GM23338 (cell line): Measurements from ENCODE around the gene SBK3. TPM values are rescaled to one million over a fixed set of nuclear protein-coding genes. Genes with fewer than 3 reads are reported as not detected.
A peak's percentile ranks its signal among the peaks of the same experiment; 100 is the strongest.

ENCODE experiments used
- ATAC-seq: fragments of 200-7000 bp; cut with Tn5 transposase; 3 replicates; pipeline ENCODE4 v1.9.1; 2020
- DNase-seq: peaks from one replicate; pipeline ENCODE4 v3.0.0-alpha.2; 2015; ENCODE audit warnings: low spot score
- H2AFZ ChIP-seq: fragments of 200-600 bp; sonication (generic); 2 replicates; pipeline ENCODE4 v1.8.0; 2016; ENCODE audit warnings: antibody characterized with exemption, mild to moderate bottlenecking, moderate library complexity
- H3F3A ChIP-seq: fragments of 200-600 bp; sonication (generic); replicated peaks from 2 replicates; pipeline ENCODE4 v1.8.0; 2017; ENCODE audit warnings: antibody characterized with exemption, mixed run types, low read depth
- H3K27ac ChIP-seq: fragments of 200-600 bp; sonication (generic); 2 replicates; pipeline ENCODE4 v1.6.1; 2016; ENCODE audit warnings: low read depth
- H3K27me3 ChIP-seq: fragments of 200-600 bp; sonication (generic); 2 replicates; pipeline ENCODE4 v1.8.0; 2016; ENCODE audit warnings: mild to moderate bottlenecking, mixed run types, moderate library complexity; ENCODE audit not compliant: insufficient read depth
- H3K36me3 ChIP-seq: fragments of 200-600 bp; sonication (generic); 2 replicates; pipeline ENCODE4 v1.8.0; 2016; ENCODE audit warnings: mild to moderate bottlenecking; ENCODE audit not compliant: insufficient read depth
- H3K4me1 ChIP-seq: fragments of 200-600 bp; sonication (generic); 2 replicates; pipeline ENCODE4 v1.8.0; 2016; ENCODE audit warnings: mild to moderate bottlenecking, moderate library complexity; ENCODE audit not compliant: insufficient read depth
- H3K4me2 ChIP-seq: fragments of 200-600 bp; sonication (generic); 2 replicates; pipeline ENCODE4 v1.7.1; 2017; ENCODE audit warnings: mixed run types
- H3K4me3 ChIP-seq: fragments of 200-600 bp; sonication (generic); 2 replicates; pipeline ENCODE4 v1.6.1; 2016; ENCODE audit warnings: mixed run types
- H3K79me2 ChIP-seq: fragments of 200-600 bp; sonication (generic); replicated peaks from 2 replicates; pipeline ENCODE4 v1.8.0; 2017; ENCODE audit warnings: mild to moderate bottlenecking; ENCODE audit not compliant: insufficient read depth
- H3K9me2 ChIP-seq: fragments of 200-600 bp; sonication (generic); 2 replicates; pipeline ENCODE4 v1.8.0; 2017; ENCODE audit not compliant: insufficient read depth
- H4K20me1 ChIP-seq: fragments of 200-600 bp; sonication (generic); replicated peaks from 2 replicates; pipeline ENCODE4 v1.8.0; 2017; ENCODE audit warnings: mild to moderate bottlenecking; ENCODE audit not compliant: insufficient read depth
- H3K27ac Mint-ChIP-seq: 2 replicates; pipeline ENCODE4 v1.8.0; 2020; ENCODE audit warnings: inconsistent platforms, mild to moderate bottlenecking, moderate library complexity, mixed read lengths
- H3K27me3 Mint-ChIP-seq: 3 replicates; pipeline ENCODE4 v1.8.0; 2022; ENCODE audit warnings: low read depth, mild to moderate bottlenecking, moderate library complexity, mixed read lengths, inconsistent platforms; ENCODE audit not compliant: insufficient read depth, poor library complexity
- H3K36me3 Mint-ChIP-seq: 3 replicates; pipeline ENCODE4 v1.8.0; 2021; ENCODE audit warnings: low read depth, mild to moderate bottlenecking, inconsistent platforms, moderate library complexity, mixed read lengths
- H3K4me1 Mint-ChIP-seq: 3 replicates; pipeline ENCODE4 v1.8.0; 2020; ENCODE audit warnings: mild to moderate bottlenecking, inconsistent platforms, mixed read lengths
- H3K4me3 Mint-ChIP-seq: 3 replicates; pipeline ENCODE4 v1.8.0; 2021; ENCODE audit warnings: moderate library complexity, mild to moderate bottlenecking, inconsistent platforms, mixed read lengths
- H3K9me3 Mint-ChIP-seq: 3 replicates; pipeline ENCODE4 v1.8.0; 2020; ENCODE audit warnings: moderate library complexity, mild to moderate bottlenecking, inconsistent platforms, mixed read lengths
- CTCF ChIP-seq, 2 experiments: fragments of 200-600 bp in 1 of 2; sonication (generic) in 1 of 2; conservative IDR thresholded peaks; 2 replicates each; pipeline versions ENCODE4 v1.5.1 to v1.6.1; 2016 to 2017; ENCODE audit warnings: antibody characterized with exemption in 2 of 2, low read depth in 2 of 2, mild to moderate bottlenecking in 2 of 2, moderate library complexity in 1 of 2
- NANOG ChIP-seq: IDR thresholded peaks from 2 replicates; pipeline ENCODE4 v1.6.1; 2016; ENCODE audit warnings: antibody characterized with exemption, borderline replicate concordance
- POLR2AphosphoS5 ChIP-seq: IDR thresholded peaks from 2 replicates; pipeline ENCODE4 v1.6.1; 2016; ENCODE audit warnings: antibody characterized with exemption, low read depth
- REST ChIP-seq: IDR thresholded peaks from one replicate; pipeline ENCODE4 v1.6.1; 2018; ENCODE audit warnings: antibody characterized with exemption; ENCODE audit not compliant: unreplicated experiment
- polyA plus RNA-seq: library from polyadenylated mRNA; unstranded; fragments of >200 nt; fragmentation: Nextera tagmentation; extraction: Ambion mirVana; gene quantifications from 2 replicates; pipeline ENCODE4 v1.2.1, GENCODE V29; 2016
- total RNA-seq: library from RNA; depleted of rRNA; stranded (reverse); fragments of >200 nt; shearing (Covaris generic); gene quantifications from 2 replicates; pipeline ENCODE4 v1.2.3, GENCODE V29; 2014

The SBK3 gene
- total and polyA plus RNA-seq, 2 experiments from 2014 or later, result 0.27 to 0.94 TPM

GRCh38 chr19:55550321-55550650, 4.9 kb upstream of the SBK3 start:
- ATAC-seq (peak; percentile 16), DNase-seq (peak; percentile 83)
- Histone ChIP-seq H3K36me3 (no peaks in the 10 kb centered on the region), H3K9me2 (no peaks in the 10 kb centered on the region), H3K4me3 (peak overlapping the region; percentile 54), H2AFZ (peak overlapping the region; percentile 75), H3F3A (no peaks in the 10 kb centered on the region; the same call in 1 of the 2 replicates), H3K27ac (peak overlapping the region; percentile 48), H3K4me2 (peak overlapping the region; percentile 73), H3K79me2 (no peaks in the 10 kb centered on the region), H3K4me1 (peaks cover 17% of the 10 kb centered on the region), H3K27me3 (no peaks in the 10 kb centered on the region), H4K20me1 (no peaks in the 10 kb centered on the region)
- Mint-ChIP-seq H3K27me3 (peaks cover 24% of the 10 kb centered on the region), H3K36me3 (no peaks in the 10 kb centered on the region), H3K27ac (peak overlapping the region; percentile 61; the same call in 1 of the 2 replicates), H3K9me3 (no peaks in the 10 kb centered on the region; the same call in 2 of the 3 replicates), H3K4me1 (peaks cover 53% of the 10 kb centered on the region), H3K4me3 (peak overlapping the region; percentile 76)
- TF ChIP-seq POLR2AphosphoS5 (no peak), NANOG (no peak), CTCF (conservative IDR thresholded peaks at IDR 0.05; ENCODE audit: low read depth in 2 of 2) (peak in 1 of 2 experiments; percentile 8; a peak in 1 of 4 replicates)

GRCh38 chr19:55549500-55550320, 4.4 kb upstream of the SBK3 start:
- Histone ChIP-seq H3F3A (no peaks in the 10 kb centered on the region; the same call in 1 of the 2 replicates), H3K36me3 (no peaks in the 10 kb centered on the region), H3K4me2 (peak overlapping the region; percentile 73), H3K4me1 (peaks cover 17% of the 10 kb centered on the region), H3K27me3 (no peaks in the 10 kb centered on the region), H3K9me2 (no peaks in the 10 kb centered on the region), H3K27ac (peak overlapping the region; percentile 48), H3K4me3 (peak overlapping the region; percentile 54), H4K20me1 (no peaks in the 10 kb centered on the region), H3K79me2 (no peaks in the 10 kb centered on the region), H2AFZ (peak overlapping the region; percentile 75)
- peak; percentile 83 for DNase-seq
- peak; percentile 82 for ATAC-seq
- TF ChIP-seq REST (no peak), CTCF (conservative IDR thresholded peaks at IDR 0.05; ENCODE audit: low read depth in 2 of 2) (peak in 1 of 2 experiments; percentile 14; a peak in 1 of 4 replicates)
- H3K4me1 Mint-ChIP-seq, result peaks cover 52% of the 10 kb centered on the region
- H3K27ac Mint-ChIP-seq, result peak overlapping the region; percentile 61; the same call in 1 of the 2 replicates
- H3K9me3 Mint-ChIP-seq, result no peaks in the 10 kb centered on the region; the same call in 2 of the 3 replicates
- H3K36me3 Mint-ChIP-seq, result no peaks in the 10 kb centered on the region
- H3K27me3 Mint-ChIP-seq, result peaks cover 24% of the 10 kb centered on the region
- H3K4me3 Mint-ChIP-seq, result peak overlapping the region; percentile 76
